ENCODE results near the gene ZNF652.

Gene ZNF652

DNA sequence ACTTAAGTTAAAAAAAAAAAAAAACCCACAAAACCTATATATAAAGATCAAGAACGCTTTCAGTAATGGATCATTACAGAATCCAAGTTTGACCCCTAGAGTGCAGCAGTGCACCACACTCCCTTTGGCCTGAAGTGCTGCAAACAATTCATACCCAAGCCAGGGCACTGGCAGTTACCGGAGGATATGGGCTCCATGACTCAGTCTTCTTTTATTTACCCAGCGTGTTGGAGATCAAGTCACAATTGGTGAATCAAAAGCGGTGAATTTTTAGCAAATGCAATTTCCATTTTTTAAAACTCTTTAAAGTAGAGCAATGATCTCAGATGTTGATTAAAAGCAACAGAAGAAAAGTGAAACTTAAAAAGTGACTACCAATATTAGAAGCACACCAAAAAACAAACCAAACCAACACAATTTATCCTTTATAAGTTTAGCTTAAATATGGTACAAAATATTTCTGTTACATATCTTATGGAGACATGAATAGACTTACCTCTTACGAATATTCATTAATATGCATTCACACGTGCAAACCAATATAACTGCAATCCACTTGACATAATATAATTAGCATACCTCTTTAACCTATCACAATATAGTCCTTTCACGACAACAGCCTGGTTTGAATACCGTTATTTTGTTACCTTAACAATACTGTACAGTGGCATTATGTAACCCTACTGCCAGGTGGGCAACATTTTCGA is 46.3 kb downstream of the ZNF652 start:
- ChIA-PET CTCF (interaction anchor here (0.6 to 4.1 kb wide), 10 partner anchors 31 to 242 kb away, joined by 3 to 16 read pairs (median 4); no protein-coding TSS in a partner anchor), POLR2A (no interaction called here)
- DNase-seq (ENCODE audit: extremely low spot score), result peak; percentile 81
- TF ChIP-seq, protein P1, sequence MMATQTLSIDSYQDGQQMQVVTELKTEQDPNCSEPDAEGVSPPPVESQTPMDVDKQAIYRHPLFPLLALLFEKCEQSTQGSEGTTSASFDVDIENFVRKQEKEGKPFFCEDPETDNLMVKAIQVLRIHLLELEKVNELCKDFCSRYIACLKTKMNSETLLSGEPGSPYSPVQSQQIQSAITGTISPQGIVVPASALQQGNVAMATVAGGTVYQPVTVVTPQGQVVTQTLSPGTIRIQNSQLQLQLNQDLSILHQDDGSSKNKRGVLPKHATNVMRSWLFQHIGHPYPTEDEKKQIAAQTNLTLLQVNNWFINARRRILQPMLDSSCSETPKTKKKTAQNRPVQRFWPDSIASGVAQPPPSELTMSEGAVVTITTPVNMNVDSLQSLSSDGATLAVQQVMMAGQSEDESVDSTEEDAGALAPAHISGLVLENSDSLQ (IDR thresholded peaks at IDR 0.05), result no peak
- TF ChIP-seq CTBP1 (IDR thresholded peaks at IDR 0.05; ENCODE audit: borderline replicate concordance), result no peak
- no peak for TF ChIP-seq TARDBP (IDR thresholded peaks at IDR 0.05)
- TF ChIP-seq ZNF384 (IDR thresholded peaks at IDR 0.05), result peak; percentile 69
- TF ChIP-seq L3MBTL2 (conservative IDR thresholded peaks at IDR 0.05), result no peak

DNA sequence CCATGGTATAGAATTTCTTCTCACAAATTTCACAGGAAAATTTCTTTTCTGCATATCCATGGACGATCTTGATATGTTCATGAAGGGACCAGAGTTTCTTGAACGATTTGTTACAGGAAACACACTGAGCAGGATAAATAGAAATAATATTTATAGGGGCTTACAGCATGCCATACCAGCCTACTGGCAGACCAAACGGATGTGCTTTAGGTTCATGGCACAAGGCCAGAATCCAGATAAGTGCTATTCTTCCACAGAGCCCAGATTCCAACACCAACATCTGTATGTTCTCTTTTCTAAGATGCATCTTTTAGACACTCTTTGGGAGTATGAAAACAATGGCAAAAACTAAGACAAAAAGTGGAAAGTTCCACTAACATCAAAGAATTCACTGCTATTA is 49.3 kb downstream of the ZNF652 start:
- no peak for DNase-seq (ENCODE audit: extremely low spot score)
- POLR2A ChIA-PET, result no interaction called here
- CTCF ChIA-PET, result no interaction called here
- TF ChIP-seq FOXM1 (IDR thresholded peaks at IDR 0.05; ENCODE audit: borderline replicate concordance) (no peak), NFRKB (IDR thresholded peaks at IDR 0.05) (no peak), HDGF (IDR thresholded peaks at IDR 0.05; ENCODE audit: borderline replicate concordance) (no peak), BHLHE40 (IDR thresholded peaks at IDR 0.05; ENCODE audit: borderline replicate concordance) (no peak), ARNT (IDR thresholded peaks at IDR 0.05) (no peak), SP1 (IDR thresholded peaks at IDR 0.05) (no peak), ELF4 (IDR thresholded peaks at IDR 0.05) (no peak), ZNF384 (IDR thresholded peaks at IDR 0.05) (no peak), FOXK2 (IDR thresholded peaks at IDR 0.05) (no peak), TARDBP (IDR thresholded peaks at IDR 0.05) (no peak), CTBP1 (IDR thresholded peaks at IDR 0.05; ENCODE audit: borderline replicate concordance) (no peak), L3MBTL2 (conservative IDR thresholded peaks at IDR 0.05) (no peak), LEF1 (IDR thresholded peaks at IDR 0.05; ENCODE audit: borderline replicate concordance) (no peak), SUZ12 (IDR thresholded peaks at IDR 0.05) (no peak)
- TF ChIP-seq, protein P1 (IDR thresholded peaks at IDR 0.05), result no peak

DNA sequence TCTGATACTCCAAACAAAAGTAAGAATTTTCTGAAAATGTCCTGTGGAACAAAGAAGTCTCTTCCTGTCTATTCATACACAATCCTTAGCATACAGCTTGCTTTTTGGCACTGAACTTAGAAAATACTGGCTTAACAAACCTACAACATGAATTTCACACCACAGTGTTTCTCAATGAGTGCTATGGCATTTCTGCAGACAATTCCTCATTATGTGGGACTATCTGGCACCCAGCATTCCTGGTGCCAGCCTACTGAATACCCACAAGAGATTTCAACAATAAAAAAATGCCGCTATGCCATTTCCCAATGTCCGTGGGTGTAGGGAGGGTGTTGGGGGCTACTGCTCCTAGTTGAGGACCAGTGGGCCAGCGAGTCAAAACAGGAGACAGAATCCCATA is 62.1 kb downstream of the ZNF652 start:
- DNase-seq (ENCODE audit: extremely low spot score), result no peak
- ChIA-PET CTCF (interaction anchor here (0.6 kb wide), 1 partner anchor 118 kb away, joined by 3 read pairs; no protein-coding TSS in a partner anchor), POLR2A (no interaction called here)
- TF ChIP-seq SUZ12 (IDR thresholded peaks at IDR 0.05) (no peak), HDGF (IDR thresholded peaks at IDR 0.05; ENCODE audit: borderline replicate concordance) (no peak), FOXA1 (IDR thresholded peaks at IDR 0.05) (no peak), BHLHE40 (IDR thresholded peaks at IDR 0.05; ENCODE audit: borderline replicate concordance) (no peak), FOXK2 (IDR thresholded peaks at IDR 0.05) (no peak), FOXM1 (IDR thresholded peaks at IDR 0.05; ENCODE audit: borderline replicate concordance) (no peak), ARNT (IDR thresholded peaks at IDR 0.05) (no peak), ELF4 (IDR thresholded peaks at IDR 0.05) (no peak), L3MBTL2 (conservative IDR thresholded peaks at IDR 0.05) (no peak), LEF1 (IDR thresholded peaks at IDR 0.05; ENCODE audit: borderline replicate concordance) (no peak), SP1 (IDR thresholded peaks at IDR 0.05) (no peak), ZNF384 (IDR thresholded peaks at IDR 0.05) (no peak), NFRKB (IDR thresholded peaks at IDR 0.05) (no peak), CTBP1 (IDR thresholded peaks at IDR 0.05; ENCODE audit: borderline replicate concordance) (no peak), TARDBP (IDR thresholded peaks at IDR 0.05) (no peak)
- TF ChIP-seq, protein P1 (IDR thresholded peaks at IDR 0.05), result no peak

DNA sequence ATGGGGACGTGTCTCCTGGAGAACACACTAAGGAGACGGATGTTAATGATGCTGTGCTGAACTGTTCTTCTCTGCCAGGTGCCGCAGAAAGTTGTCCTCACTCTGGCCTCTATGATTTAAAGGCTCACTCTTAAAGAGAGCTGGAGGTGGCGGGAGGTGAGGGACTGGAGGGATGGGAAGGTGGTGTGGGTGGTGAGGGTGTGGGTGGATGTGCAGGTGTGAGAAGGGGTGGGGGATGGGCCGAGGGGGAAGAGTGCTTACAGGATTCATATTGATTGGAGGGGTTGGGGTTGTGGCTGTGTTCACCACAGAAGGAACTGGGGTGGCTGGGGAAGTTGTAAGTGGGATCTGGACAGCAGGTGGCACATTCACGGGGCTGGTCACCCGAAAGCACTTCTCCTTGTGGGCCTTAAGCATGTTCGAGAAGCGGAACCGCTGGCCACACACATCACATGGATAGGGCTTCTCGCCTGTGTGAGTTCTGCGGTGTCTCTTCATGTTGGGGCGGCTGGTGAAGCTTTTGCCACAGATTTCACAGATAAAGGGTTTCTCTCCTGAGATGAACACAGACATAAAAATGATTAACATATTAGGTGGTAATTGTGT is 63.6 kb downstream of the ZNF652 start:
- ChIA-PET POLR2A (no interaction called here), CTCF (no interaction called here)
- TF ChIP-seq, protein P1 (IDR thresholded peaks at IDR 0.05), result no peak
- TF ChIP-seq NFRKB (IDR thresholded peaks at IDR 0.05) (no peak), TARDBP (IDR thresholded peaks at IDR 0.05) (no peak), SUZ12 (IDR thresholded peaks at IDR 0.05) (no peak), FOXA1 (IDR thresholded peaks at IDR 0.05) (no peak), FOXK2 (IDR thresholded peaks at IDR 0.05) (no peak), BHLHE40 (IDR thresholded peaks at IDR 0.05; ENCODE audit: borderline replicate concordance) (no peak), HDGF (IDR thresholded peaks at IDR 0.05; ENCODE audit: borderline replicate concordance) (no peak), LEF1 (IDR thresholded peaks at IDR 0.05; ENCODE audit: borderline replicate concordance) (no peak), L3MBTL2 (conservative IDR thresholded peaks at IDR 0.05) (no peak), ARNT (IDR thresholded peaks at IDR 0.05) (no peak)

DNA sequence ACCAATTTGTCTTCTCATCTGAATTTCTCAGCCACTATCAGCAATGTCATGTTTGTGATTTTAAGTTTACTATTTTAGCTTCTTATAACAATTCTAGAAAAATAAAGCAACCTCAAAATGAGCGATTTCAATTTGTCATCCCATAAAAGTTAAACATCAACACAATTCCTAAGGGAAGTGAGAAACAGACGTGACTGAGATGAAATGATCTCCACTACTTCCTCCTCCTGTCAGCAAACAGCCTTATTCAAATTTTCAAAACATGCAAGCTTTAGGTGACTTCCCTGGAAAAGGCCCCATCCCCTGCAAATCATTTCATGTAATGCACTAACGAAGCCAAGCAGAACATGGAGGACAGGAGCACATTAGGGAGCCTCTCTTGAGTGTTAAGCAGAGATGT is 64.9 kb downstream of the ZNF652 start:
- CTCF ChIA-PET, result interaction anchor here (0.6 kb wide), 1 partner anchor 95 kb away, joined by 3 read pairs; no protein-coding TSS in a partner anchor
- TF ChIP-seq SP1 (IDR thresholded peaks at IDR 0.05) (no peak), ELF4 (IDR thresholded peaks at IDR 0.05) (no peak), L3MBTL2 (conservative IDR thresholded peaks at IDR 0.05) (no peak), NFRKB (IDR thresholded peaks at IDR 0.05) (no peak), CTBP1 (IDR thresholded peaks at IDR 0.05; ENCODE audit: borderline replicate concordance) (no peak), FOXA1 (IDR thresholded peaks at IDR 0.05) (no peak), HDGF (IDR thresholded peaks at IDR 0.05; ENCODE audit: borderline replicate concordance) (no peak), FOXM1 (IDR thresholded peaks at IDR 0.05; ENCODE audit: borderline replicate concordance) (no peak)
- no peak for DNase-seq (ENCODE audit: extremely low spot score)
- POLR2A ChIA-PET, result no interaction called here

More for the DNA sequence above, 63.6 kb downstream of the ZNF652 start:
- no peak for DNase-seq (ENCODE audit: extremely low spot score)
